ENCODE results near the gene DNAH11.
A peak's percentile ranks its signal among the peaks of the same experiment; 100 is the strongest.

Gene DNAH11

GRCh38 chr7:21550076-21550475, 7.2 kb downstream of the DNAH11 start:
- DNase-seq, result no peak

GRCh38 chr7:21550821-21551531, 8.1 kb downstream of the DNAH11 start:
- DNase-seq, result no peak

- no peak for DNase-seq
These were observed 19.5 kb downstream of the DNAH11 start for GRCh38 chr7:21562385-21562784.

GRCh38 chr7:21565614-21566013, 22.8 kb downstream of the DNAH11 start:
- DNase-seq, result no peak

- DNase-seq, result no peak
These were observed 23.3 kb downstream of the DNAH11 start for GRCh38 chr7:21566094-21566493.

GRCh38 chr7:21568762-21569161, 25.9 kb downstream of the DNAH11 start:
- DNase-seq, result peak in 2 of 3 donors; percentile 21 to 22

GRCh38 chr7:21572331-21573313, 29.8 kb downstream of the DNAH11 start:
- DNase-seq, result no peak

- peak in 2 of 3 donors; percentile 18 to 19 for DNase-seq
These were observed 36.7 kb downstream of the DNAH11 start for GRCh38 chr7:21579341-21580072.

GRCh38 chr7:21580073-21580521, 37.3 kb downstream of the DNAH11 start:
- peak; percentile 47 to 74 (median 72) for DNase-seq

GRCh38 chr7:21585070-21585724, 42.4 kb downstream of the DNAH11 start:
- DNase-seq, result no peak

- DNase-seq, result no peak
These were observed 44.4 kb downstream of the DNAH11 start for GRCh38 chr7:21587139-21587784.

- no peak for DNase-seq
These were observed 54.0 kb downstream of the DNAH11 start for GRCh38 chr7:21596801-21597200.

GRCh38 chr7:21603462-21603861, 60.6 kb downstream of the DNAH11 start:
- DNase-seq, result no peak

- peak; percentile 11 to 30 (median 12) for DNase-seq
These were observed 61.3 kb downstream of the DNAH11 start for GRCh38 chr7:21603972-21604749.

GRCh38 chr7:21605008-21605585, 62.3 kb downstream of the DNAH11 start:
- no peak for DNase-seq

- no peak for DNase-seq
These were observed 65.6 kb downstream of the DNAH11 start for GRCh38 chr7:21608465-21608864.

- no peak for DNase-seq
These were observed 68.3 kb downstream of the DNAH11 start for GRCh38 chr7:21611129-21611528.

GRCh38 chr7:21616091-21616490, 73.3 kb downstream of the DNAH11 start:
- DNase-seq, result no peak

- no peak for DNase-seq
These were observed 74.1 kb downstream of the DNAH11 start for GRCh38 chr7:21616796-21617436.

- DNase-seq, result no peak
These were observed 74.7 kb downstream of the DNAH11 start for GRCh38 chr7:21617513-21617912.

Data from suppressor macrophage treated with lipopolysaccharide for 1 hour (primary cell).